ENCODE results near the gene TBC1D14. TPM values are rescaled to one million over a fixed set of nuclear protein-coding genes. Genes with fewer than 3 reads are reported as not detected.

Gene TBC1D14
- polyA plus RNA-seq, 1 experiment: 35.8 TPM

DNA sequence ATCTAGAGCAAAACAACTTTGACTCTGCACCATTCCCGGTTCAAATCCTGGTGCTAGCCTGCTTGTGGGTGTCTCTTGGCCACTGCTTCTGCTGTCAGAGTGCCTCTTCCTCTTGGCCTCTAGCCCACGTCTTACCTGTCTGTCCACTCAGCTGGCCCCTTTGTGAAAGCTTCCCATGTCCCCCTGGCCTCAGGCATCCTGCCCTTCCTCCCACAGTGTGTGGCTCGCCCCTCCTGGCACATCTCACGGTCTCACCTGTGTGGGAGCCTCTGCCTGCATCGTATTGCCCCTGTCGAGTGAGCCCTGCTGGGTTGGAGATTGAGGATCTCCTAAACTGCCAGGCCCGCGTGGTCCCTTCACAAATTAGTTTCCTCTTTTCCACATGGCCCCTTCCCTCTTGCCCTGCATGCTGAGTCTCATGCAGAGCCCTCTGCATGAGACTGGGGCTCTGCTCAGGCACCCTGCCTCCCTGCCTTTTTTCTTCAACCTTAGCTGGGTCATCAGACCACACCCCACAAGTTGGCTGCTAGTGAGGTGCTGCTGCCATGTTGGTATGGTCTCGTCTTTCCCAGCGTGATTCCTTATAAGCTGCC, 79.8 kb downstream of the TBC1D14 start:
- no peaks in the 10 kb centered on the region for H3K27me3 ChIP-seq (ENCODE audit: control insufficient read depth, insufficient read depth, low read length)
- ChIA-PET CTCF (interaction anchor here (1.3 kb wide), 1 partner anchor 53 kb away, joined by 3 read pairs; the partner anchor contains the start of gene TADA2B), POLR2A (no interaction called here)
- no peak for DNase-seq (ENCODE audit: low read depth)
- H3K4me3 ChIP-seq (ENCODE audit: low read depth, low read length): no peak overlapping the region
- TF ChIP-seq, protein P1, sequence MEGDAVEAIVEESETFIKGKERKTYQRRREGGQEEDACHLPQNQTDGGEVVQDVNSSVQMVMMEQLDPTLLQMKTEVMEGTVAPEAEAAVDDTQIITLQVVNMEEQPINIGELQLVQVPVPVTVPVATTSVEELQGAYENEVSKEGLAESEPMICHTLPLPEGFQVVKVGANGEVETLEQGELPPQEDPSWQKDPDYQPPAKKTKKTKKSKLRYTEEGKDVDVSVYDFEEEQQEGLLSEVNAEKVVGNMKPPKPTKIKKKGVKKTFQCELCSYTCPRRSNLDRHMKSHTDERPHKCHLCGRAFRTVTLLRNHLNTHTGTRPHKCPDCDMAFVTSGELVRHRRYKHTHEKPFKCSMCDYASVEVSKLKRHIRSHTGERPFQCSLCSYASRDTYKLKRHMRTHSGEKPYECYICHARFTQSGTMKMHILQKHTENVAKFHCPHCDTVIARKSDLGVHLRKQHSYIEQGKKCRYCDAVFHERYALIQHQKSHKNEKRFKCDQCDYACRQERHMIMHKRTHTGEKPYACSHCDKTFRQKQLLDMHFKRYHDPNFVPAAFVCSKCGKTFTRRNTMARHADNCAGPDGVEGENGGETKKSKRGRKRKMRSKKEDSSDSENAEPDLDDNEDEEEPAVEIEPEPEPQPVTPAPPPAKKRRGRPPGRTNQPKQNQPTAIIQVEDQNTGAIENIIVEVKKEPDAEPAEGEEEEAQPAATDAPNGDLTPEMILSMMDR (IDR thresholded peaks at IDR 0.05; ENCODE audit: insufficient read depth, low read depth, low read length): no peak
- no peaks in the 10 kb centered on the region; the same call in 1 of the 2 replicates for H3K36me3 ChIP-seq (ENCODE audit: control insufficient read depth, insufficient read depth, low read length)

DNA sequence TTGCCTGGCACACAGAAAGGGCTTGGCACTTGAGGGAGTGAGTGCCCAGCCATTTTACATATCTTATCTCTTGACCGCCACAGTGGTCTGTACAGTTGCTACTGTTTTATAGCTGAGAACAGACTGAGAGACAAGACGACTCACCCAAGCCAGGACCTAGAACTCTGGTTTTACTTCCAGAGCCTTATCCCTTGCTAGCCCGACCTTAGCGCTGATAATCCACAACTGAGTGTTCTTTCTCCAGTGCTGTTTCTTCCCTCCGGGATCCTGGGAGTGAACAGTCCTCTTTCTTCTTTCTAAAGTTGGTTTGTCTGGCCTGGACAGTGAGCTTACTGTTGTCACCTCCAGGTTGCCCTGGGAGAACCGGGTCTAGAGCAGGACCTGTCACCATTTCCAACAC, 81.0 kb downstream of the TBC1D14 start:
- TF ChIP-seq, protein P1 (IDR thresholded peaks at IDR 0.05; ENCODE audit: insufficient read depth, low read depth, low read length): no peak
- POLR2A ChIA-PET: interaction anchor here (0.6 kb wide), 1 partner anchor 23 kb away, joined by 7 read pairs; no protein-coding TSS in a partner anchor
- H3K4me3 ChIP-seq (ENCODE audit: low read depth, low read length): no peak overlapping the region
- no peaks in the 10 kb centered on the region for H3K27me3 ChIP-seq (ENCODE audit: control insufficient read depth, insufficient read depth, low read length)
- no peak for DNase-seq (ENCODE audit: low read depth)
- CTCF ChIA-PET: interaction anchor here (1.2 to 1.3 kb wide), 2 partner anchors 12 to 112 kb away, joined by 3 to 4 read pairs; no protein-coding TSS in a partner anchor
- H3K36me3 ChIP-seq (ENCODE audit: control insufficient read depth, insufficient read depth, low read length): peaks cover 5% of the 10 kb centered on the region

DNA sequence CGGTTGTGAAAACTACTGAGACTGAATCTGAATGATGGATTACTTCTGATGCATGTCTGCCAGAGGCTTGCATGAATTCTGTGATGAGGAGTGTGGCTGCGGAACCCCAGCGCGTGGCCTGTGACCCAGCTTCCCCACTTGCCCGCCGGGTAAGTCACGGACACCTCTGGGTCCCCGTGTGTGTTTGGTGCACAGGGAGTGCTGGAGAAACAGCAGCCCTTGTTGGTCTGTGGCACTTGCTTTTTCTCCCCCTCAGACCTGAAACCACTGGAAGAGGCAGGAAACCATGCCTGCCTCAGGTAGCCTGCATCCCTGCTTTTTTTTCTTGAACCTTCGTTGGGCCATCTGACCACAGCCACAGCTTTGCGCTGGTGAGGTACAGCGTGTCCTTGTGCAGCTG, 81.6 kb downstream of the TBC1D14 start:
- CTCF ChIA-PET: interaction anchor here (1.0 to 2.6 kb wide), 5 partner anchors 12 to 111 kb away, joined by 3 to 7 read pairs (median 4); no protein-coding TSS in a partner anchor
- Histone ChIP-seq H3K27me3 (ENCODE audit: control insufficient read depth, insufficient read depth, low read length) (no peaks in the 10 kb centered on the region), H3K36me3 (ENCODE audit: control insufficient read depth, insufficient read depth, low read length) (peaks cover 5% of the 10 kb centered on the region), H3K4me3 (ENCODE audit: low read depth, low read length) (no peak overlapping the region)
- POLR2A ChIA-PET: interaction anchor here (0.6 kb wide), 1 partner anchor 22 kb away, joined by 7 read pairs; no protein-coding TSS in a partner anchor
- TF ChIP-seq, protein P1 (IDR thresholded peaks at IDR 0.05; ENCODE audit: insufficient read depth, low read depth, low read length): no peak
- DNase-seq (ENCODE audit: low read depth): no peak

DNA sequence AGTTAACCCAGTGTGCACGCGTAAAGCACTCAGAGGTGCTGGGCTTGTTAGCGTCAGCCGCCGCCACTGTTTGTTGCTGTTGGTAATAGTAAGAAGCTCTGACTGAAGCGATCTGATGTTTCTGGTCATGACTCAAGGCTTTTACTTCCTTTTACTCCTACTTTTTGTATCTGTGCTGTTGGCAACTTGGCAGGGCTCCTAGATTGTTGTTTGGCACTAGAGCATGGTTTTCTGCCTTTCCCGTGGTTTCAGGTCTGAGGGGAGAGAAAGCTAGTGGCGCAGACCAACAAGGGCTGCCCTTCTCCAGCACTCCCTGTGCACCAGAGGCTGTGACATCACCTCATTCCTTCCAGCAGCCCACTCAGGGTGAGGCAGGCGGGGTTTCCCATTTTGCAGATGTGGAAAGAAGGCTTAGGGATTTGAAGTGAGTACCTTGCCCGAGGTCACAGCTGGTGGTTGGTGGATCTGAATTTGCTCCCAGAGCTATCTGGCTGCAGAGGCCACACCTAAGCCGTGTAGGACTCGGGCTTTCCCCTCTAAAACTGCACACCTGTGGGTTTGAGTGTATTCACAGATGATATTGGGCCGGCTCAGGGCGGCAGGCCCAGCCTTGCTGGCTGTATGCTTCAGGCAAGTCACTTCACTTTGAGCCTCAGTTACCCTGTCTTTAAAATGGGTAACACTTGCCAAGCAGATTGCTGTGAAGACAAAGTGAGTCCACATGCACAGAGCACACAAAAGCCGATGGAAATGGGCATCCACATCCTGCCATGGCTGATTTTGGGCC, 82.3 kb downstream of the TBC1D14 start:
- peaks cover 8% of the 10 kb centered on the region for H3K36me3 ChIP-seq (ENCODE audit: control insufficient read depth, insufficient read depth, low read length)
- TF ChIP-seq, protein P1 (IDR thresholded peaks at IDR 0.05; ENCODE audit: insufficient read depth, low read depth, low read length): no peak
- CTCF ChIA-PET: interaction anchor here (1.0 to 2.6 kb wide), 6 partner anchors 18 to 111 kb away, joined by 3 to 7 read pairs (median 5); partner anchors contain the start of gene TADA2B
- DNase-seq (ENCODE audit: low read depth): peak; percentile 62
- no peak overlapping the region for H3K4me3 ChIP-seq (ENCODE audit: low read depth, low read length)
- POLR2A ChIA-PET: no interaction called here
- no peaks in the 10 kb centered on the region for H3K27me3 ChIP-seq (ENCODE audit: control insufficient read depth, insufficient read depth, low read length)
